Keratinocyte (primary cell): ENCODE results near the gene AKR1B1. TPM values are rescaled to one million over a fixed set of nuclear protein-coding genes. Genes with fewer than 3 reads are reported as not detected.

ENCODE experiments used
- DNase-seq: peaks from one replicate; pipeline ENCODE4 v3.0.0-alpha.2; 2011; ENCODE audit warnings: low read depth, missing footprints, low spot score
- FAIRE-seq: peaks from 2 replicates; lab custom pipeline; 2011; peaks lifted over from hg19 to GRCh38; lab: Jason Lieb, UNC
- H2AFZ ChIP-seq: 2 replicates; pipeline ENCODE4 v1.6.0; 2012; ENCODE audit warnings: low read length, control low read depth, inconsistent platforms; ENCODE audit not compliant: control insufficient read depth
- H3K27ac ChIP-seq: 2 replicates; pipeline ENCODE4 v1.5.1; 2011; ENCODE audit warnings: low read length; ENCODE audit not compliant: control insufficient read depth, insufficient read depth
- H3K27me3 ChIP-seq: 3 replicates; pipeline ENCODE4 v1.6.0; 2011; ENCODE audit warnings: low read length; ENCODE audit not compliant: control insufficient read depth, insufficient read depth; ENCODE audit errors: extremely low read depth
- H3K36me3 ChIP-seq, 2 experiments: 2 replicates in 1 of 2; 3 replicates in 1 of 2; pipeline ENCODE4 v1.5.1; 2011; ENCODE audit warnings: low read length in 2 of 2, mild to moderate bottlenecking in 1 of 2; ENCODE audit not compliant: control insufficient read depth in 2 of 2, insufficient read depth in 2 of 2; ENCODE audit errors: extremely low read depth in 1 of 2
- H3K4me1 ChIP-seq: 3 replicates; pipeline ENCODE4 v1.5.1; 2011; ENCODE audit warnings: low read length; ENCODE audit not compliant: control insufficient read depth, insufficient read depth; ENCODE audit errors: extremely low read depth
- H3K4me2 ChIP-seq: 3 replicates; pipeline ENCODE4 v1.6.0; 2011; ENCODE audit warnings: low read depth, low read length; ENCODE audit not compliant: control insufficient read depth, insufficient read depth; ENCODE audit errors: extremely low read depth
- H3K4me3 ChIP-seq, 3 experiments: fragments of 200-600 bp in 1 of 3; sonication (generic) in 1 of 3; 2 replicates in 2 of 3; 3 replicates in 1 of 3; pipeline ENCODE4 v1.5.1; 2011 to 2016; ENCODE audit warnings: low read length in 3 of 3, mild to moderate bottlenecking in 3 of 3, control low read depth in 2 of 3, inconsistent platforms in 1 of 3, low read depth in 1 of 3, mixed read lengths in 1 of 3, mixed run types in 1 of 3, moderate library complexity in 1 of 3; ENCODE audit not compliant: control insufficient read depth in 2 of 3, insufficient read depth in 2 of 3; ENCODE audit errors: extremely low read depth in 1 of 3
- H3K79me2 ChIP-seq: 2 replicates; pipeline ENCODE4 v1.6.0; 2012; ENCODE audit warnings: low read length; ENCODE audit not compliant: control insufficient read depth, insufficient read depth
- H3K9ac ChIP-seq: 3 replicates; pipeline ENCODE4 v1.6.0; 2011; ENCODE audit warnings: low read length; ENCODE audit not compliant: control insufficient read depth, insufficient read depth; ENCODE audit errors: extremely low read depth
- H3K9me1 ChIP-seq: 3 replicates; pipeline ENCODE4 v1.6.0; 2011; ENCODE audit warnings: low read length; ENCODE audit not compliant: control insufficient read depth, insufficient read depth; ENCODE audit errors: extremely low read depth
- H3K9me3 ChIP-seq: 2 replicates; pipeline ENCODE4 v1.5.1; 2012; ENCODE audit warnings: low read depth, low read length; ENCODE audit not compliant: control insufficient read depth
- H4K20me1 ChIP-seq: 3 replicates; pipeline ENCODE4 v1.6.0; 2011; ENCODE audit warnings: low read length; ENCODE audit not compliant: control insufficient read depth, insufficient read depth; ENCODE audit errors: extremely low read depth
- EZH2 ChIP-seq: IDR thresholded peaks from one replicate; pipeline ENCODE4 v1.6.1; 2012; ENCODE audit warnings: inconsistent platforms, mild to moderate bottlenecking, low read length, moderate library complexity
- dilution Hi-C: fragments of 300-500 bp; cut with MboI; formaldehyde crosslinking; loops from one replicate; pipeline ENCODE4 v1.7.0; 2020; ENCODE audit warnings: low sequenced_read_pairs; ENCODE audit not compliant: extremely low pct_ligation_motif_present
- polyA plus RNA-seq, 5 experiments: library from polyadenylated mRNA; depleted of rRNA in 3 of 5; stranded (reverse) in 3 of 5; stranded (forward) in 1 of 5; unstranded in 1 of 5; fragments of >200 nt; gene quantifications; 1 replicate in 1 of 5; 2 replicates in 3 of 5; 3 replicates in 1 of 5; pipeline versions ENCODE4 v1.2.1 to v1.2.3, GENCODE V29; 2011 to 2012; ENCODE audit warnings: missing spikeins in 2 of 5, low read depth in 1 of 5, low replicate concordance in 1 of 5
- TF ChIP-seq, protein P1 (sequence below), 3 experiments: IDR thresholded peaks in 1 of 3; conservative IDR thresholded peaks in 1 of 3; optimal IDR thresholded peaks in 1 of 3; 2 replicates in 2 of 3; 3 replicates in 1 of 3; pipeline versions ENCODE3 to v1.5.1; 2011; ENCODE audit warnings: low read length in 3 of 3, mild to moderate bottlenecking in 3 of 3, moderate library complexity in 2 of 3, control low read depth in 1 of 3, inconsistent platforms in 1 of 3; ENCODE audit not compliant: insufficient read depth in 2 of 3; ENCODE audit errors: extremely low read depth in 1 of 3

The AKR1B1 gene
- polyA plus RNA-seq, 1 donor (not counting 4 experiments of a cell fraction or from before 2014, with no cell fraction given), result 139 TPM

DNA sequence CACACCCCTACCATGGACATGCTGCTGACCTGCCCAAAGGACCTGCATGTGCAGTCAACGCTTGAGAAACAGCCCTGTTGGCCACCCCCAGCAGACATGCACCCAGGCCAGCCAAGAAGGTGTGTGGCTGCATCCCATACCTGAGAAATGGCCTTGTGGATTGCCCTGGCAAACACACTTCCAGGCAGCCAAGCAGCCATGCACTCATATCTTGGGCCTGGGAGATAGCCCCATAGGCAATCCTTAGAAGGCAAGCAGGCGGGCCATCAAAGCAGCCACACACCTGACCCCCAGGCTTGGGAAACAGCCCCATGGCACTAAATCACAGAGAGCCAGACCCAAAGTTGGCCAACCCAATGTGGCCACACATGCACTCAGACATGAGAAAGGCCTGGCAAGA lies 4.9 kb upstream of the AKR1B1 start:
- Histone ChIP-seq H3K4me3 (no peak overlapping the region), H3K4me2 (no peak overlapping the region), H3K27ac (no peak overlapping the region), H3K9me3 (peaks cover 3% of the 10 kb centered on the region), H3K27me3 (no peaks in the 10 kb centered on the region), H3K9me1 (no peaks in the 10 kb centered on the region), H3K79me2 (no peaks in the 10 kb centered on the region), H3K36me3 (no peaks in the 10 kb centered on the region), H3K4me1 (peaks cover 12% of the 10 kb centered on the region), H3K9ac (no peak overlapping the region), H2AFZ (no peak overlapping the region), H4K20me1 (no peaks in the 10 kb centered on the region)
- no peak for DNase-seq
- dilution Hi-C loops, result no loop called here
- no peak for TF ChIP-seq EZH2
- TF ChIP-seq, protein P1, sequence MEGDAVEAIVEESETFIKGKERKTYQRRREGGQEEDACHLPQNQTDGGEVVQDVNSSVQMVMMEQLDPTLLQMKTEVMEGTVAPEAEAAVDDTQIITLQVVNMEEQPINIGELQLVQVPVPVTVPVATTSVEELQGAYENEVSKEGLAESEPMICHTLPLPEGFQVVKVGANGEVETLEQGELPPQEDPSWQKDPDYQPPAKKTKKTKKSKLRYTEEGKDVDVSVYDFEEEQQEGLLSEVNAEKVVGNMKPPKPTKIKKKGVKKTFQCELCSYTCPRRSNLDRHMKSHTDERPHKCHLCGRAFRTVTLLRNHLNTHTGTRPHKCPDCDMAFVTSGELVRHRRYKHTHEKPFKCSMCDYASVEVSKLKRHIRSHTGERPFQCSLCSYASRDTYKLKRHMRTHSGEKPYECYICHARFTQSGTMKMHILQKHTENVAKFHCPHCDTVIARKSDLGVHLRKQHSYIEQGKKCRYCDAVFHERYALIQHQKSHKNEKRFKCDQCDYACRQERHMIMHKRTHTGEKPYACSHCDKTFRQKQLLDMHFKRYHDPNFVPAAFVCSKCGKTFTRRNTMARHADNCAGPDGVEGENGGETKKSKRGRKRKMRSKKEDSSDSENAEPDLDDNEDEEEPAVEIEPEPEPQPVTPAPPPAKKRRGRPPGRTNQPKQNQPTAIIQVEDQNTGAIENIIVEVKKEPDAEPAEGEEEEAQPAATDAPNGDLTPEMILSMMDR (optimal IDR thresholded peaks at IDR 0.05 in 1 of 3, IDR thresholded peaks at IDR 0.05 in 1 of 3, conservative IDR thresholded peaks at IDR 0.05 in 1 of 3; ENCODE audit: extremely low read depth in 1 of 3, insufficient read depth in 2 of 3, low read length in 3 of 3), result no peak
- no peak for FAIRE-seq

DNA sequence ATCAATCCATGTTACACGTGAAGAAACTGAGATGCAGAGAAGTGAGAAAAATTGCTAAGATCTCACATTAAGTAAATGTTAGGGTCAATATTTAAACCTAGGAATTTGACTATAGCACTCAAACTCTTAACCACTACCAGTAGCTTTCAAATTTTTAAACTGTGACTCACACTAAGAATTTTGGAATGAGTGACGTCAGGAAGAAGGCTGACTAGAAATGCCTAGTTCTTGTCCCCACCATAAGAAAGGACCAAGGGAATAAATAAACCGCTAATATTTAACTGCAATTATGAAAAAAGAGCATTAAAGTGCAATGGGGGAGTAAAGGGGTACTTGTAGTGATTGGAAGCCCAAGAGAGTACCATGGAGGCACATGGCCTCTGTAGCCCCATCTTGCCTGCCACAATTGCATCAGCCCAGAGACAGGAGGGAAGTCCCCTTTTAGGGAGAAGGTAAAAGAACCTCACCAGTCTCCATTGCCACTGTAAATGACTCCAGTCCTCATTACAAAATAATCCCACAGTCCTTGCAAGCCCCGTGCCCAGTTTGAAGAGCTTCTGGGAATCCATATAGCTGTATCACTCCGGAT lies 3.5 kb upstream of the AKR1B1 start:
- Histone ChIP-seq H4K20me1 (no peaks in the 10 kb centered on the region), H3K79me2 (peaks cover 7% of the 10 kb centered on the region), H3K4me3 (no peak overlapping the region), H3K27me3 (no peaks in the 10 kb centered on the region), H3K9ac (no peak overlapping the region), H2AFZ (no peak overlapping the region), H3K36me3 (no peaks in the 10 kb centered on the region), H3K4me2 (peak overlapping the region; percentile 13), H3K4me1 (peaks cover 17% of the 10 kb centered on the region), H3K27ac (no peak overlapping the region), H3K9me1 (no peaks in the 10 kb centered on the region), H3K9me3 (peaks cover 3% of the 10 kb centered on the region)
- DNase-seq (no peak), FAIRE-seq (no peak)
- dilution Hi-C loops, result no loop called here
- TF ChIP-seq, protein P1 (optimal IDR thresholded peaks at IDR 0.05 in 1 of 3, IDR thresholded peaks at IDR 0.05 in 1 of 3, conservative IDR thresholded peaks at IDR 0.05 in 1 of 3; ENCODE audit: extremely low read depth in 1 of 3, insufficient read depth in 2 of 3, low read length in 3 of 3), result no peak
- no peak for TF ChIP-seq EZH2
